Measurements from ENCODE around the gene HS3ST5. TPM values are rescaled to one million over a fixed set of nuclear protein-coding genes. Genes with fewer than 3 reads are reported as not detected.

The HS3ST5 gene
- polyA plus RNA-seq, 1 donor (not counting 4 experiments of a cell fraction or from before 2014, with no cell fraction given) = not detected

- dilution Hi-C loops (cut with MboI; ENCODE audit: extremely low pct_ligation_motif_present, low sequenced_read_pairs) = no loop called here
- Histone ChIP-seq H4K20me1 (ENCODE audit: control insufficient read depth, extremely low read depth, insufficient read depth, low read length) (no peaks in the 10 kb centered on the region), H3K9me1 (ENCODE audit: control insufficient read depth, extremely low read depth, insufficient read depth, low read length) (no peaks in the 10 kb centered on the region), H3K4me1 (ENCODE audit: control insufficient read depth, extremely low read depth, insufficient read depth, low read length) (no peaks in the 10 kb centered on the region), H3K4me2 (ENCODE audit: control insufficient read depth, extremely low read depth, insufficient read depth, low read depth, low read length) (no peak overlapping the region), H3K27ac (ENCODE audit: control insufficient read depth, insufficient read depth, low read length) (no peak overlapping the region), H2AFZ (ENCODE audit: control insufficient read depth, low read length) (no peak overlapping the region), H3K9ac (ENCODE audit: control insufficient read depth, extremely low read depth, insufficient read depth, low read length) (no peak overlapping the region), H3K27me3 (ENCODE audit: control insufficient read depth, extremely low read depth, insufficient read depth, low read length) (no peaks in the 10 kb centered on the region), H3K79me2 (ENCODE audit: control insufficient read depth, insufficient read depth, low read length) (no peaks in the 10 kb centered on the region), H3K4me3 (ENCODE audit: control insufficient read depth in 2 of 3, extremely low read depth in 1 of 3, insufficient read depth in 2 of 3, low read depth in 1 of 3, low read length in 3 of 3) (no peak overlapping the region), H3K36me3 (ENCODE audit: control insufficient read depth in 2 of 2, extremely low read depth in 1 of 2, insufficient read depth in 2 of 2, low read length in 2 of 2) (no peaks in the 10 kb centered on the region), H3K9me3 (ENCODE audit: control insufficient read depth, low read depth, low read length) (no peaks in the 10 kb centered on the region)
- no peak for TF ChIP-seq EZH2 (IDR thresholded peaks at IDR 0.05; ENCODE audit: low read length)
- no peak for TF ChIP-seq CTCF (optimal IDR thresholded peaks at IDR 0.05 in 1 of 3, IDR thresholded peaks at IDR 0.05 in 1 of 3, conservative IDR thresholded peaks at IDR 0.05 in 1 of 3; ENCODE audit: extremely low read depth in 1 of 3, insufficient read depth in 2 of 3, low read length in 3 of 3)
- FAIRE-seq = no peak
- DNase-seq (ENCODE audit: low read depth, low spot score) = no peak
Measured at GRCh38 chr6:114115652-114116051, 227.2 kb downstream of the HS3ST5 start.

GRCh38 chr6:114108119-114109002 is 234.5 kb downstream of the HS3ST5 start:
- peak; percentile 65 to 72 (median 72) for TF ChIP-seq CTCF (optimal IDR thresholded peaks at IDR 0.05 in 1 of 3, IDR thresholded peaks at IDR 0.05 in 1 of 3, conservative IDR thresholded peaks at IDR 0.05 in 1 of 3; ENCODE audit: extremely low read depth in 1 of 3, insufficient read depth in 2 of 3, low read length in 3 of 3)
- TF ChIP-seq EZH2 (IDR thresholded peaks at IDR 0.05; ENCODE audit: low read length) = no peak
- no peaks in the 10 kb centered on the region for H3K27me3 ChIP-seq (ENCODE audit: control insufficient read depth, extremely low read depth, insufficient read depth, low read length)
- H2AFZ ChIP-seq (ENCODE audit: control insufficient read depth, low read length) = no peak overlapping the region
- H3K27ac ChIP-seq (ENCODE audit: control insufficient read depth, insufficient read depth, low read length) = no peak overlapping the region
- no peak overlapping the region for H3K9ac ChIP-seq (ENCODE audit: control insufficient read depth, extremely low read depth, insufficient read depth, low read length)
- no peaks in the 10 kb centered on the region for H3K4me1 ChIP-seq (ENCODE audit: control insufficient read depth, extremely low read depth, insufficient read depth, low read length)
- no peak overlapping the region for H3K4me3 ChIP-seq (ENCODE audit: control insufficient read depth in 2 of 3, extremely low read depth in 1 of 3, insufficient read depth in 2 of 3, low read depth in 1 of 3, low read length in 3 of 3)
- FAIRE-seq (no peak), DNase-seq (ENCODE audit: low read depth, low spot score) (no peak)
- H3K79me2 ChIP-seq (ENCODE audit: control insufficient read depth, insufficient read depth, low read length) = no peaks in the 10 kb centered on the region
- H3K9me1 ChIP-seq (ENCODE audit: control insufficient read depth, extremely low read depth, insufficient read depth, low read length) = no peaks in the 10 kb centered on the region
- H3K36me3 ChIP-seq (ENCODE audit: control insufficient read depth in 2 of 2, extremely low read depth in 1 of 2, insufficient read depth in 2 of 2, low read length in 2 of 2) = no peaks in the 10 kb centered on the region
- no peak overlapping the region for H3K4me2 ChIP-seq (ENCODE audit: control insufficient read depth, extremely low read depth, insufficient read depth, low read depth, low read length)
- dilution Hi-C loops (cut with MboI; ENCODE audit: extremely low pct_ligation_motif_present, low sequenced_read_pairs) = no loop called here
- H4K20me1 ChIP-seq (ENCODE audit: control insufficient read depth, extremely low read depth, insufficient read depth, low read length) = no peaks in the 10 kb centered on the region
- H3K9me3 ChIP-seq (ENCODE audit: control insufficient read depth, low read depth, low read length) = no peaks in the 10 kb centered on the region
